LNCAP (cell line): ENCODE measurements around the gene NOSTRIN.

Source experiments
- CTCF ChIP-seq: fragments of 450-650 bp; IDR thresholded peaks from 2 replicates; pipeline ENCODE4 v1.5.1; 2017; ENCODE audit warnings: mild to moderate bottlenecking

NOSTRIN gene

DNA sequence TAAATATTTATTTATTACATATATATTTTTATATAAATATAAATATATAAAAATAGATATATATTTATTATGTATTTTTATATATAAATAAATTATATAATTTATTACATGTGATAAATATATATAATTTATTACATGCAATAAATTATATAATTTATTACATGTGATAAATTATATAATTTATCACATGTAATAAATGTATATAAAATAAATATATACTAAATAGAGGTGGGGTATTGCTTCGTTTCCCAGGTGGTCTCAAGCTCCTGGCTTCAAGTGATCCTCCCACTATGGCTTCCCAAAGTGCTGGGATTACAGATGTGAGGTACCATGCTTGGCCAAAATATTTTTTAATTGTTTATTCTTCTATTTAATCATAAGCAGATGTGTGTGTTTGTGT, 95.0 kb downstream of the NOSTRIN start:
- no peak for TF ChIP-seq CTCF

DNA sequence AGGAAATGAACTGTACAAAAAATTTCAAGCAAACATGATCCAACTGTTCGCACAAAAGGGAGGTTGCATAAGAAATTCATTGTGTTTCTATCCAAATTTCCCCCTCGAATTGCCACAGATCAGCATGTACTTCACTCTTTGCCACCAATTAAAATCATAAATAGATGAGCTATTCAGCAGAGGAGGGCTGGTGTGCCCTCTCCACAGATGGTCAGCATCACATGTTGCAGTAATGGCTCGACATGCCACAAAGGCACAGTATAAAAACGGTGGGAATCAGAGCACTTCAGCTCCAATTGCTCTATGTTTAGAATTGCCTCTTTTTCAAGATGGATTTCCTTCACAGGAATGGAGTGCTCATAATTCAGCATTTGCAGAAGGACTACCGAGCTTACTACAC, 98.6 kb downstream of the NOSTRIN start, which contains the start of gene G6PC2:
G6PC2 (plus strand) TSS at position 289 of the 400 bp plus-strand sequence; CDS start at position 330, 41 bp downstream.
- no peak for TF ChIP-seq CTCF

- no peak for TF ChIP-seq CTCF
Measured at GRCh38 chr2:168903888-168904287, 101.5 kb downstream of the NOSTRIN start.

- no peak for TF ChIP-seq CTCF
Measured at GRCh38 chr2:168904358-168904757, 101.9 kb downstream of the NOSTRIN start.

DNA sequence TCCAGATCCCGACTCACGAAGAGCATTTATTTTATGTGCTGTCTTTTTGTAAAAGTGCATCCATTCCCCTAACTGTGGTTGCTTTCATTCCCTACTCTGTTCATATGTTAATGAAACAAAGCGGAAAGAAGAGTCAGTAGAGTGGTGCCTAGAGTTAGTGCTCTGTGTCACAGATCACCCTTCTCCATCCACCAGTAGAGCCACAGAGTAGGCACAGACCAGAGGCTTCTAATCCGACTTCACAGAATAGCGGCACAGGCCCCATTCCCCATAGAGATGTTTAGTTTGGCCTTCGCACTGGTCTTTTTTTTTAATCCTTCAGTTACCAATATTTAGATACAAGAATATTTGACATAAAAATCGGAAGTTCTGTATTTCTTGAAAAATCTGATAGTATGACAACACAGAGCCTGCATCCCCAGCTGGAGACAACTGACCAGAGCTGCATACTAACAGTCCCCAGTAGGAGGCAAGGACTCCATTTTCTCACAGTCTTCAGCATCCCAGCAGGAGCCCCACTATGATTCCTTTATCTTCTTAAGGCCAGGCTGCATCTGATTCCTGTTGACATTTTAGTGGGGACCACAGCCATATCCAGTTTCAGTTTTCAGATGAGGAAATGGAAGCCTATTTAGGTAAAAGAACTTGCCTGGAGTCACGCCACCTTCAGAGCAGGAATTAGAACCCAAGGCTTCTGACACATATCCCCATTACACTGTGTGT, 105.7 kb downstream of the NOSTRIN start:
- no peak for TF ChIP-seq CTCF

DNA sequence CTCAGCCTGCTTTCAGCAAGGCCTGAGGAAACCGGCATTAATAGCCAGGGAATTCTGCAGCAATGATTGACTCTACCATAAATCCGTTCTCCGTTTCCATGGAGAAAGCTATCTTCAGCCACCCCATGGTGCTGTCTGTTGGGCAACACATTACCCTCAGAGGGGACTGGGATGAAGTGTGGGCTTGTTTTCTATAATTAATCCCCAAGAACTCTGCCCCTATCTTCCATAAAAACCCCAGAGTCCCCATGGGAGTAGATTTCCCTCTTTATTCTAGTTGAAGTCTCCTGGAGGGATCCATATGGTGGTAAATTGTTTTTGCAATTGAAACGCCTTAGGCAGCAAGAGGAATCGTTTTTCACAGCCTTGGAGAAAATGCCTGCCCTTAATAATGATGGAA, 107.9 kb downstream of the NOSTRIN start:
- TF ChIP-seq CTCF: no peak

- TF ChIP-seq CTCF: no peak
Measured at GRCh38 chr2:168912466-168912865, 110.0 kb downstream of the NOSTRIN start.

DNA sequence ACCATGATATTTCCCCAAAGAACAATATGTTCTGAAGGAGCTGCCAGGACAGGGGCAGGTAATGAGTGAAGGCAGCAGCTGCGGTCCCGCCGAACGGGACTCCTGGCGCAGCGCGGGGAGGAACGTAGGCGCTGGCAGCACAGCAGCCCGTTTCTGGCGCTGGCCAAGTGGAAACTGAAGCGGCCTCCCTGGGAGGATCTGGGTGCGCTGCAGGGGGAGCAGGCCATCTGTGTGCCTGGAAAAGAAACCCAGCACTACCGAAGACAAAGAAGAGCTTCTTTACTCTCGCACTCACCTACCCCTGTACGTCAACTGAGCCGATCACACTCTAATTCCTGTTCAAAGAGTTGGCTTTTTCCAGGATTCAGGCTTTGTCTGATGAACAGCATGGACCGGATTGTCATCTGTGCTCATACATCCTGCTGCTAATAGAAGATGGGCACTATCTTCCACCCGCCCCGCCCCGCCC, 110.5 kb downstream of the NOSTRIN start:
- no peak for TF ChIP-seq CTCF
